SH-SY5Y (cell line): ENCODE data around the gene ADAMTSL1.

Source experiments
- GATA2 ChIP-seq: IDR thresholded peaks from 2 replicates; pipeline ENCODE4 v1.6.1; 2011; ENCODE audit warnings: mild to moderate bottlenecking, low read depth, low read length
- GATA3 ChIP-seq: IDR thresholded peaks from 2 replicates; pipeline ENCODE4 v1.6.1; 2011; ENCODE audit warnings: low read depth, mild to moderate bottlenecking, low read length, moderate library complexity

DNA sequence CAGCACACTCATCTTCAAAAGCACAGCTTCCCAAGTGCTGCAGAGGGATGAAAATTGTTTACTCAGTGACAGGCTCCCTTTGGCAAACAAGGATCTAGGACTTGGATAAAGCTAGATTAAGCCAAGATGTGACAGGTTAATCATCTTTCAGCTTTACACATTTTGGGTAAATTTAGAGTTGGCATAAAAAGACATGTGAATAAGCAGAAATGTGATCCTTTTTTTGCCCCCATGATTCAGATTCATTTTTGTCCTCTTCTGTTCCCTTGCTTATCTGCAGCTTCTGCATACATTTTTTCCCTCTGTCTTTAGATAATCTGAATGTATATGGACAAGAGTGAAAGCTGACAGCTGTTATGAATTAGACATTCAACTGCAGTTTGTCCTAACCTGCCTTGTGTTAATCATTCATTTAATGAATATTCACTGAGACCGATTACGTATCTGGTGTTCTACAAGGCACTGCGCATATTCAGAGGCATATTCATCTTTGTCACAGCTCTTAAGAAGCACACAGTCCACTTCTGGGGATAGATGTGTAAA, 19.6 kb downstream of the ADAMTSL1 start:
- TF ChIP-seq GATA2 (no peak), GATA3 (no peak)
